ENCODE data around the gene PLCB4.

The PLCB4 gene

DNA sequence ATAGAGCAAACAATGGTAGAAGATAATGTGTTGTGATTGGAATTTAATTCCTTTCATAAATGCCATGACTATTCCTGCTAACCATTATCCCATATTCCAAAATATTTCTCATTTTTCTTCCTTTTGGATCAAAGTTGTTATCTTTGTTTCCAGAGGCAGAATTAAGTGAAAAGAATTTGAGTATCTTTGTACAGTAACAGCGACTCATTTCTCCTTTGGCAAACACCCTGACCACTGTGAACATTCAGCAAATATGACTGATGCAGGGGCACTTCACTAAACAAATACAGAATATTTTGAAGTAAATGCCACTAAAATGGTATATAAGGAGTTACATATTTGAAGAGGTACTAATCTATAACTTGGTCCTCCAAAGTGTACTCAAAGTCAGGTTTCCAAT is 340.5 kb downstream of the PLCB4 start:
- Histone ChIP-seq H3K27me3 (ENCODE audit: control insufficient read depth, insufficient read depth, low read length) (no peaks in the 10 kb centered on the region), H3K4me2 (ENCODE audit: low read length) (no peak overlapping the region), H2AFZ (no peak overlapping the region), H3K79me2 (no peaks in the 10 kb centered on the region), H3K27ac (no peak overlapping the region), H3K4me3 (ENCODE audit: low read depth, low read length) (no peak overlapping the region), H3K4me1 (no peaks in the 10 kb centered on the region), H3K9ac (no peak overlapping the region), H3K9me3 (ENCODE audit: control insufficient read depth, low read length) (no peaks in the 10 kb centered on the region), H3K36me3 (ENCODE audit: control insufficient read depth, insufficient read depth, low read length) (no peaks in the 10 kb centered on the region)
- TF ChIP-seq, protein P1, sequence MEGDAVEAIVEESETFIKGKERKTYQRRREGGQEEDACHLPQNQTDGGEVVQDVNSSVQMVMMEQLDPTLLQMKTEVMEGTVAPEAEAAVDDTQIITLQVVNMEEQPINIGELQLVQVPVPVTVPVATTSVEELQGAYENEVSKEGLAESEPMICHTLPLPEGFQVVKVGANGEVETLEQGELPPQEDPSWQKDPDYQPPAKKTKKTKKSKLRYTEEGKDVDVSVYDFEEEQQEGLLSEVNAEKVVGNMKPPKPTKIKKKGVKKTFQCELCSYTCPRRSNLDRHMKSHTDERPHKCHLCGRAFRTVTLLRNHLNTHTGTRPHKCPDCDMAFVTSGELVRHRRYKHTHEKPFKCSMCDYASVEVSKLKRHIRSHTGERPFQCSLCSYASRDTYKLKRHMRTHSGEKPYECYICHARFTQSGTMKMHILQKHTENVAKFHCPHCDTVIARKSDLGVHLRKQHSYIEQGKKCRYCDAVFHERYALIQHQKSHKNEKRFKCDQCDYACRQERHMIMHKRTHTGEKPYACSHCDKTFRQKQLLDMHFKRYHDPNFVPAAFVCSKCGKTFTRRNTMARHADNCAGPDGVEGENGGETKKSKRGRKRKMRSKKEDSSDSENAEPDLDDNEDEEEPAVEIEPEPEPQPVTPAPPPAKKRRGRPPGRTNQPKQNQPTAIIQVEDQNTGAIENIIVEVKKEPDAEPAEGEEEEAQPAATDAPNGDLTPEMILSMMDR (IDR thresholded peaks at IDR 0.05) = no peak

- no peaks in the 10 kb centered on the region for H3K27me3 ChIP-seq (ENCODE audit: control insufficient read depth, insufficient read depth, low read length)
- no peaks in the 10 kb centered on the region for H3K79me2 ChIP-seq
- no peak overlapping the region for H3K4me2 ChIP-seq (ENCODE audit: low read length)
- no peaks in the 10 kb centered on the region for H3K9me3 ChIP-seq (ENCODE audit: control insufficient read depth, low read length)
- H3K36me3 ChIP-seq (ENCODE audit: control insufficient read depth, insufficient read depth, low read length) = no peaks in the 10 kb centered on the region
- TF ChIP-seq, protein P1 (IDR thresholded peaks at IDR 0.05) = no peak
- H3K27ac ChIP-seq = no peak overlapping the region
- H3K9ac ChIP-seq = no peak overlapping the region
- no peak overlapping the region for H3K4me3 ChIP-seq (ENCODE audit: low read depth, low read length)
- H3K4me1 ChIP-seq = no peaks in the 10 kb centered on the region
- no peak overlapping the region for H2AFZ ChIP-seq
Observed at GRCh38 chr20:9409981-9410380, 341.1 kb downstream of the PLCB4 start.

GRCh38 chr20:9411833-9412232 is 342.9 kb downstream of the PLCB4 start:
- Histone ChIP-seq H2AFZ (no peak overlapping the region), H3K9ac (no peak overlapping the region), H3K4me3 (ENCODE audit: low read depth, low read length) (no peak overlapping the region), H3K27me3 (ENCODE audit: control insufficient read depth, insufficient read depth, low read length) (no peaks in the 10 kb centered on the region), H3K36me3 (ENCODE audit: control insufficient read depth, insufficient read depth, low read length) (no peaks in the 10 kb centered on the region), H3K4me2 (ENCODE audit: low read length) (no peak overlapping the region), H3K9me3 (ENCODE audit: control insufficient read depth, low read length) (no peaks in the 10 kb centered on the region), H3K79me2 (no peaks in the 10 kb centered on the region), H3K4me1 (no peaks in the 10 kb centered on the region), H3K27ac (no peak overlapping the region)
- TF ChIP-seq, protein P1 (IDR thresholded peaks at IDR 0.05) = no peak

DNA sequence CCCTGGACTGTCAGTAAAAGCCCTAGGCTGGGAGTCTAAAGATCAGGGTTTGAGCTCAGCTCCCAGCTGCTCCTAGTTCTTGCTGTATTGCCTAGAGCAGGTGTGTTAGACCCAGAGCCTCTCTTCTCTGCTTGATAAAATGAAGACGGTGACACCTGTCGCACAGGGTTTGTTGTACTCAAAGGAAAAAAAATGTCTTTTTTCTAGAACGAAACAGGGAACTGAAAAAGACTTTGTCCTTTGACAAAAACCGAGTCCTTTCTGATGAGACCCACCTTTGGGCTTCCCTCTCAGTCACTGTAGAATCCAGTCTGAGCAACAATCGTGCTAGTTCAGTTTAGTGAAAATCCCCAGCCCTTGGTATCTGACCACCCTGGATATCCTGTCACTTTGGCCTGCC is 343.4 kb downstream of the PLCB4 start:
- no peaks in the 10 kb centered on the region for H3K36me3 ChIP-seq (ENCODE audit: control insufficient read depth, insufficient read depth, low read length)
- H3K4me3 ChIP-seq (ENCODE audit: low read depth, low read length) = no peak overlapping the region
- H3K9me3 ChIP-seq (ENCODE audit: control insufficient read depth, low read length) = no peaks in the 10 kb centered on the region
- TF ChIP-seq, protein P1 (IDR thresholded peaks at IDR 0.05) = no peak
- H3K79me2 ChIP-seq = no peaks in the 10 kb centered on the region
- H3K27me3 ChIP-seq (ENCODE audit: control insufficient read depth, insufficient read depth, low read length) = no peaks in the 10 kb centered on the region
- H2AFZ ChIP-seq = no peak overlapping the region
- no peak overlapping the region for H3K4me2 ChIP-seq (ENCODE audit: low read length)
- H3K4me1 ChIP-seq = no peaks in the 10 kb centered on the region
- H3K9ac ChIP-seq = no peak overlapping the region
- no peak overlapping the region for H3K27ac ChIP-seq

DNA sequence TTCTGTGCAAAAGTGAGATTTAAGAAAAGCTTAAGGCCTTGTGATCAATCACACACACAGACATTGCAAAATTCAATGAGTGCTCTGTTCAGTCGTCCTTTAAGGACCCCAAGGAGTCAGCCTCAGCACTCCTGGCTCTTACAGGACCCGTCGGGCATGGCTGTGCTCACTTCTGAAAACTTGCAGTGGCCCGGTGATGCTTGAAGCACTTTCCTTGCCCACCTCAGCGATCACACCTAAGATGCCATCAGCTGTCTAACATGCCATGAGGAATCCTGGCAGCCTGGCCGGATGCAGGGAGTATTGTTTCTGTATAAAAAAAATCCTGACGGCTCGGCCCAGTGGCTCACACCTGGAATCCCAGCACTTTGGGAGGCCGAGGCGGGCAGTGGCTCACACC is 344.1 kb downstream of the PLCB4 start:
- Histone ChIP-seq H3K4me1 (no peaks in the 10 kb centered on the region), H2AFZ (no peak overlapping the region), H3K79me2 (no peaks in the 10 kb centered on the region), H3K4me2 (ENCODE audit: low read length) (no peak overlapping the region), H3K4me3 (ENCODE audit: low read depth, low read length) (no peak overlapping the region), H3K27ac (no peak overlapping the region), H3K9me3 (ENCODE audit: control insufficient read depth, low read length) (no peaks in the 10 kb centered on the region), H3K27me3 (ENCODE audit: control insufficient read depth, insufficient read depth, low read length) (no peaks in the 10 kb centered on the region), H3K36me3 (ENCODE audit: control insufficient read depth, insufficient read depth, low read length) (no peaks in the 10 kb centered on the region), H3K9ac (no peak overlapping the region)
- TF ChIP-seq, protein P1 (IDR thresholded peaks at IDR 0.05) = no peak
